ENCODE measurements around the gene NPB.

NPB gene

DNA sequence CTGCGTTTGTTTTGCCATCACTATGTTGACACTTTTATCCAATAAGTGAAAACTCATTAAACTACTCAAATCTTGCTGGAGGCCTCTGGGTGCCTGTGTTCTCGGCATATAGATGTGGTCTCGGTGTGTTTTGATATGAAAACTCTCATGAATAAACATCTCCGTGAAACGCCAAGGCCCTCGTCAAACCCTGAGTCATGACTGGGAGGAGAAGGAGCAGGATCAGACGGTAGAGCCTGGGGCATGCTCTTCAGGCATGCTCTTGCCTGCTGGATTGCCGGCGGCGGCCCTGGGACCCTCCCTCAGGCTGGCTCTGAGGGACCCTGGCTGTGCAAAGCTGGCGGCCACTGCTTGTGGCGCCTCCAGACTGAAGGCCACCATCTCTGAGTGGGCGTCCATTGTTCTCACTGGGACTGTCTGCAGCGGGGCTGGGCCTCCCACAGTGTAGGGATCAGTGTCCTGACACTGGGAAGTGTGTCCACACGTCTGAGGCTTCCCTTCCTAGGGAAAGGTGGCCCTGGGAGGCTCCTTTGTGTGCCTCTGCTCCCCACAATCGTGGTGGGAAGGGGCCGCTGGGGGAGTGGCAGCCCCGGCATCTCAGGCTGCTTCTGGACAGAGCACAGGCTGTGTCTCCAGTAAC lies 1.7 kb upstream of the NPB start:
- DNase-seq = no peak

DNA sequence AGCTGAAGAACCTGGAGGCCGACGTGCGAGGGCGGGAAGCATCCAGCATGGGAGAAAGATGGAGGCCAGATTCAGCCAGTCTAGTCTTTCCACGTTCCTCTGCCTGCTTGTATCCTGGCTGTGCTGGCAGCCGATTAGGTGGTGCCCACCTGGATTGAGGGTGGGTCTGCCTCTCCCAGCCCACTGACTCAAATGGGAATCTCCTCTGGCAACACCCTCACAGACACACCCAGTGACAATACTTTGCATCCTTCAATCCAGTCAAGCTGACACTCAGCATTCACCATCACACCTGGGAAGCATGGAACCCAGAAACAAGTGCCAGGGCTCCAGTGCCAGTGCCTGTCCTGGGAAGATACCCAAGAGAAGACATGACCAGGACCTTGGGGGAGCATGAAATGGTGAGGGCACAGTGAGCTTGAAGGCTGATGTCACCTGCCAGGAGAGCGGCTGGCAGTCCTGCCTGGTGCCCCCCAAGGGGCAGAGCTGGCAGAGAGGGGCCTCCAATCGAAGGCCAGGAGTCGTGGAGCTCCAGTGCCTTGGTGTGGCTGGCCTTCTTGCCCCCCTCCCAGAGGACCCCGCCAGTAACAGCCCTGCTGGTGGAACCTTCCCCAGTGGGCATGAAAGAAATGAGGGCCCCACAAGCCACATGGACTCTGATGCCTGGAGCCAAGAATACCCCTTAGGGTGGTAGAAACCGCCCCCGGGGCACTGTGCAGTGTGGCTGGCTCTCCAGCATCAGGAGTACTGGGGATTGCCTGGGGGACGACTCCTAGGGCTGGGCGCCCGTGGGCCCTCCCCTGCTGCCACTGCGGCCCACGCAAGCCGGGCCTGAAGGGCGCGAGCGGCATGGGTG lies 643 bp upstream of the NPB start:
- no peak for DNase-seq

DNA sequence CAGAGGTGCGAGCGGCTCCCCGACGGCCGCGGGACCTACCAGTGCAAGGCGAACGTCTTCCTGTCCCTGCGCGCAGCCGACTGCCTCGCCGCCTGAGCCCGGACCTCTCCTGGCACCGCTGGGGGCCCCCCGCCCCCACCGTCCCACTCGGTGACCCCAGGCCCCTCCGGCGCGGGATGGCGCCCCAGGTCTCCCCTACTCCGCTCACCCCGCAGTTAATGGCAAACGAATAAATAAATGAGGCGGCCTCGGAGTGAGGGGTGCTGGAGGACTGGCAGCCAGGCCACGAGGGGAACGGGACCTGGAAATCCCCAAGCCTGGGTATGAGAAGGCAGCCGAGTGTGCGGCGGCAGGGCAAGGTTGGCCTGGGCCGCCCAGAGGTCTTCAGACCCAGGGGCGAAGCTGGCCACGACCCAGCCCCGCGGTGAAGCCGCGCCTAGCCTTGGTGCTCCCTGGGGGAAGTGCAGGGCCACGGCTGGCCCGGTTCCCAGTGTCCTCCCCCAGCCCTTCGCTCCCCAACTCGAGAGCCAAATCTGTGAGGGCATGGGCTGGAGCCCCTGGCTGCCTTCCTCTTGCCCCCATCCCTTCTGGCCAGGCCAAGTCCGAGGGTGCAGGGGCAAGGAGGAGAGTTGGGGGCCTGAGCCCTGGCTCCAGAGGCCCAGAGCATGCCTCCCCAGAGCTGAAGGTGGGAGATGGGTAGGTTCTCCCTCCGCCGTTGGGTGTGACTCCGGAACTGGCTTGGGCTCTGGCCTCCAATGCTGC lies 796 bp downstream of the NPB start:
- DNase-seq = no peak

DNA sequence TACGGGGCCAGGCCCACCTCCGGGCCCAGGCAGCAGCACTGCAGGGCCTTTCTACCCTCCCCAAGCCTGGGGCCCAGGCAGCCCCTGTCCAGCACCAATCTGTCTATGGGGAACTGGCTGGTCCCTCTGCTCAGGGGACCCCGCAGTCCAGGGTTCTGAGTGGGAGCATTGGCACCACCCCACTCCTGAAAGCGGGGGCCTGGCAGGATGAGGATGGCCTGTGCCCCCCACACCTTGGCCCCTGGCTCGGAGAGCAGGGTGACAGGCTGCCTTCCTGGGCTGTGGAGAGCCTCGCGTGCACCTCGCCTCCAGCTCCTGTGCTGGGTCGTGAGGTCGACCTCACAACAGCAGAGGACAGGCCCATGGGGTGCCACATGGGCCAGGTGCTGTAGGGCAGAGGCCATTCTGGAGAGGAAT lies 1.4 kb downstream of the NPB start:
- DNase-seq = no peak

DNA sequence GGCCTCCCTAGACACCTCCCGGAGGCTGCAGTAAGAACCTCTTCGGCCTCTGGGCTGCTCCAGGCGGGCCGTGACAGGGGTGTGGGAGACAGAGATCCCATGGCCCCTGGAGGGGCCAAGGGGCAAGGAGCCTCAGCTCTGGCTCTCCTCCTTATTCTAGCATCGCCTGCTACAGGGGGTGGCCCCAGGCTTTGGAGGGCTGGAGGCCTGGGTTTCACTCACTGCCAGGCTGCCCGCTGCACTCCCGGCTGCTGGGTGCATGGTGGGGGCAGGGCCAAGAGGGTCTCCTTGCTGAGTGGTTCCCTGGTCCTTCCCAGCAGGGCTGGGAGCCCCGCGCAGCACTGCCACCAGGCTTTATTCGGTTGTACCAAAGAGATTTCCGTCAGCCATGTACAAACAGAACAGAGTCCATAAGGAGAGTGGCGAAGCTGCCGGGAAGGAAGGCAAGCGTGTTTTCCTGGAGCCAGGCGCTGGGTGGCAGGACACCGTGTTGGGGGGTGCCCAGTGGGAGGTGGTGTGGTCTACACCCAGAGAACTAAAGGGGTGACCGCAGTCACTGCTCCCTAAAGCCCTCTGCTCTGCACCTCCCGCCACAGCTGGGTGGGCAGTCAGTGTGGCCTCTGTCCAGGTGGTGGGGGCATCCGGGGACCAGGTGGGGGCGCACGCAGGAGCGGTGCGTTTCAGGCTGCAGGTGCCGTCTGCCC lies 2.0 kb downstream of the NPB start:
- DNase-seq = no peak

DNA sequence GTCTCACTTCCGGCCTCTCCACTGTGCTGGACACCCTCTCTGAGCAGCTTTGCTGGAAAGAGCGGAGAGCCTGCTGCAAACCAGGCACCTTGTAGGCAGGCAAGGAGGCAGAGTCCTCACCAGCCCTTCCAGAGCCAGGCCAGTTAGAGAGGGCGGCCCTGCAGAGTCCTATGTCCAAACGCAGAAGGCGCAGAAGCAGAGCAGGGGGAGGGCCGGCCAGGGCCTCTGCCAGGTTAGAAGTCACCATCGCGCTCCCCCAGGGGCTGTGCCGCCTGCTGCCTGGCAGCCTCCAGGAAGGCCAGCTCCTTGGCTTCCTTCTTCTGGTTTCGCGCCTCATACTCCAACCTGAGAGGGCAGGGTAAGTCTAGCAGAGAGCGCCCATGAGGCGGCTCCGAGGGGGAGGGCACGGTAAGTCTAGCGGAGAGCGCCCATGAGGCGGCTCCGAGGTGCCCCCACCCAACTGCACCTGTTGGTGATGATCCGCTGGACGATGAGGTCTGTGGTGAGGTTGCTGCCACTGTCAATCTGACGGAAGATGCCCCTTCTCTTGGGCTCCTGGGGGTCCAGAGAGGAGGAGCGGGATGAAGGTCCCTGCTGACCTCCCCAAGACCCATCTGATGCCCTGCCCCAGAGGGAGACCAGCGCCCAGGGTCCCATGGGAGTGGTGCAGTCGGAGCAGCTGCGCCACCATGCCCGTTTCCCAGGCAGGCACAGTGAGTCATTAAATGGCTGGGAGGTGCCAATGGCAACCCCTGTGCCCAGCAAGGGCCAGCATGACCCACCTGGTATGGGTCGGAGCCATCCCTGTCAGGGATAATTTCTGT lies 2.8 kb downstream of the NPB start:
- no peak for DNase-seq

DNA sequence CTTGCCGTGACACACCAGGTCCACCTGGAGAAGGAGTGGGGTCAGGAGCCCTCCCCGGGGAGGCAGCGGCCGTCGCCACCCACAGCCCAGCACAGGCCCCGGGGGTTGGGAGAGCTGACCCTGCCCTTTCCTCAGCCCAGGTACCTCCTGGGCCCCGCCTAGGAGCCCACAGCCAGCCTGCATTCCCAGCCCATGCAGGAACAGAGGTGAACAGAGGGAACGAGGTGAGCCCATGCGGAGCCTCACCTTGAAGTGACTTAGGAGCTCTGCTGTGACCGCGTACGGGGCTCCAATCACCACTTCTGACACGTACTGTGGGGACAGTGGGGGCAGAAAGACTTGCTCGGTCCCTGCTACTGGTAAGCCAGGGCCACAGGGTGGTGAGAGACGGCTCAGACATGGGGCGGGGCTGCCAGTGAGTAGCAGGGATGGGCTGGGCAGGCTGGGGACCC lies 3.4 kb downstream of the NPB start:
- DNase-seq = no peak

DNA sequence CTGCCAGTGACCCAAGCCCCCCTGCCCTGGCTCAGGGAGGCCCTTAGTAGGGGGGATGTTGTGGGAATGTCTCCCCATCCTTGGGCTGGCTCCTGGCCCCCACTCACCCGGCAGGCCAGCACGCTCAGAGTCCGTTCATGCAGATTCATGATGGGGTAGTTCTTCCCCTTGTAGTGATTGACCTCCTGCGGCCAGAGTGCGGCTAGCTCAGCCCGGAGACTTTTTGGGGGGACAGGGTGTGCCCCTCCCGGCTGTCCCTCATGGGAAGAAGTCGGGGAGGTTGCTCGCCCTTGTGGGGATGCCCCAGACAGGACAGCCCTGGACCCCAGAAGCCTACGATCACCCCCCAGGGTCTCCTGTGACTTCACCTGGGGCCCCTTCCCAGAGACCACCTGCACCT lies 4.0 kb downstream of the NPB start:
- DNase-seq = no peak

DNA sequence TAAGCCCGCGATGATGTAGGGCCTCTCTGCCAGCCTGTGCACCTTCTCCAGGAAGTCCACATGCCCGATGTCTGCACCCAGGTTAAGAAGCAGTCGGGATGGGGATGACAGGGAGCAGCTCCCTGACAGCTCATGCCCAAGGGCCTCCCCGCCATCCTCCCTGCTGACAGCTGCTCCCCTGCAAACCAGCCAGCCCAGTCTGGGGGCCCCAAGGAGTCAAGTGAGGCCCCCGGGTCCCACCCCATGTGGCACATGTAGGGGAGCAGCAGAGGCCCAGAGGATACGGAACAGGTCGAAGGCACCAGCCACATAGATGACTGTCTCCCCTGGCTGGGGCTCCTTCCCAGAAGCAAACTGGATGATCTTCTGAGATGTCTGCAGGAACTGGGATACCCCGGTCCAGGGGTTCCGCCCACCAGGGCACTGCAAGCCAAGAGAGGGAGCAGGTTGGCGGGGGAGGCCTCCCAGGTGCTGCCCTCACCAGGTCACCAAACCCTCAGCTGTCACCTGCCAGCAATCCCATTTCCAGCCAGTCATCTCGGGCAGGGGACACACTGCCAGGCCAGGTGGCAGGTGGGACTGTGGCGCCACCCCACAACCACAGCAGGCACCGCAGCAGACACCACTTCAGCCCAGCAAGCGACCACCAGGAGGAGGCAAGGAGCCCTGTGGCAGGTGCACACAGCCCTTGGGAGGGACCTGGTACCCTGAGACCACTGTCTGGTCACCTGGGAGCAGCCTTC lies 4.6 kb downstream of the NPB start:
- DNase-seq = no peak

DNA sequence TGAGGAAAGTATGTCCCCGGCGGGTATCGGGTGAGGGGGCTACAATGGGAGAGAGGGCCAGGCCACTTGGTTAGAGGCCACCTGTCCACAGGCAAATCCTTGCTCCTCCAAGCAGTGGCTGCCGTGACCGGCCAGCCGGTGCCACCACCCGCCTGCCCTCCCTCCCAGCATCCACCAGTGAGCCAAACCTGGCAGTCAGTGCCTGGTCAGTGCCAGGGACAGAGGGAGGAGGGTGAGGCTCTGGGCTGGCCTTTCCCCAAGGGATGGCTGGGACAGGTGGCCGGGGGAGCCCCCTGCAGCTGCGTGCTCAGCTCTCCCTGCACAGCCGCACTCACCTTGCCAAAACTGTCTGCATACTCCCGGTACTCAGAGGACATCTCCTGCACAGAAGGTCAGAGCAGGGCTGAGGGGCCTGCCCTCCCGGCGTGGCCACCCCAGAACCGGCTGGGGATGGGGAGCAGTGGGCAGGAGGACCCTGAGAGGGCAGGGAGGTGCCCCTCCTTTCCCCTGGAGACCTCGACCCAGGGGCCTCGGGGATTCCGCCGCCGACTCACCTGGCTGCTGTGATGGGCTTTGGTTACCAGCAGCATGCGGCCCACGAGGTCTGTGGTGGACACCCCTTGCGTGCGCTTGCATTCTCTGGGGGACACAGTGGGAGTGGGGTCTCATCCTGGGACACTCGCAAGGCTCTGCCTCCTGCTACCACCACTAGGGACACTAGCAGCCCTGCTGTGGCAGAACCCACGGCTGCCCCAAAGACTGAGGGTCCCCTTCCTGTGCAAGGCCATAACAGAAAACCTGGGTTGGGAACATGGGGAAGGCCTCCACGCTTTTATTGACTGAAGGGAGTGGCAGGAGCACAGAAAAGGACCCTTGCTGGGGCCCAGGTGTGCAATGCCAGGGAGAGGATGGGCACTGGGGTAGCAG lies 5.4 kb downstream of the NPB start:
- DNase-seq = no peak

DNA sequence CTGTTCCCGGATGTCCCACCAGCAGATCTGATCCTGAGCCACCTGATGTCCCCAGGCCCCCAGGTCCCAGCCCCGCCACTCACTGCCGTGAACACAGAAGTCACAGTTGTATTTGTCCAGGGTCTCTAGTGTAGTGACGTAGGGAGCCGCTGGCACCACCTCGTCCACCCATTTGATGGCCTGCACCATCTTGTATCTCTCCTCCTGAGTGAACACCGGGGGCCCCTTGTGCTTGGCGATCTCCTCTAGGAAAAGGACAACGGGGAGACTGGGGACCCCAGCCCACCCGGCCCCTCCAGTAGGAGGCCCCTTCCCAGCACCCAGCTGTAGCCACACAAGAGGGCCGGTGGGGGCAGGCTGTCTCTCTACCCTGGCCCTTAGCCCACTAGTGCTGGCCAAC lies 6.8 kb downstream of the NPB start:
- DNase-seq = no peak

DNA sequence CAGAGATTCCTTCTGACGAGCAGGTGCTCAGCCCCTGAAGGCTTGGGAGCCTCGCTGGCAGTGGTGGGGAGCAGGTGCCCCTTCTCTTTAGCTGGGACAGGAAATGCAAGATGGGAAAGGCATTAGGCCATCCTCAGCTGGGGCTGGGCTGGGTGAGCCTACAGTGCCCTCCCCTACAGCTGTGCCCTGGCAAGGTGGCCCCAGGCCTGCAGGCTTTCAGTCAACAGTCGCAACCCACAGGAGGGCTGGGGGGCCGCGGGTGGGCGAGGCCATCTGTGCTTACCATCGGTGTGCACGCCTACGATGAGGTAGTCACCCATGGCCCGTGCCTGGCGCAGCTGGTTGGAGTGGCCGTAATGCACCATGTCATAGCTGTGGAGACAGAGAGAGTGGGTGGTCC lies 7.2 kb downstream of the NPB start:
- no peak for DNase-seq

DNA sequence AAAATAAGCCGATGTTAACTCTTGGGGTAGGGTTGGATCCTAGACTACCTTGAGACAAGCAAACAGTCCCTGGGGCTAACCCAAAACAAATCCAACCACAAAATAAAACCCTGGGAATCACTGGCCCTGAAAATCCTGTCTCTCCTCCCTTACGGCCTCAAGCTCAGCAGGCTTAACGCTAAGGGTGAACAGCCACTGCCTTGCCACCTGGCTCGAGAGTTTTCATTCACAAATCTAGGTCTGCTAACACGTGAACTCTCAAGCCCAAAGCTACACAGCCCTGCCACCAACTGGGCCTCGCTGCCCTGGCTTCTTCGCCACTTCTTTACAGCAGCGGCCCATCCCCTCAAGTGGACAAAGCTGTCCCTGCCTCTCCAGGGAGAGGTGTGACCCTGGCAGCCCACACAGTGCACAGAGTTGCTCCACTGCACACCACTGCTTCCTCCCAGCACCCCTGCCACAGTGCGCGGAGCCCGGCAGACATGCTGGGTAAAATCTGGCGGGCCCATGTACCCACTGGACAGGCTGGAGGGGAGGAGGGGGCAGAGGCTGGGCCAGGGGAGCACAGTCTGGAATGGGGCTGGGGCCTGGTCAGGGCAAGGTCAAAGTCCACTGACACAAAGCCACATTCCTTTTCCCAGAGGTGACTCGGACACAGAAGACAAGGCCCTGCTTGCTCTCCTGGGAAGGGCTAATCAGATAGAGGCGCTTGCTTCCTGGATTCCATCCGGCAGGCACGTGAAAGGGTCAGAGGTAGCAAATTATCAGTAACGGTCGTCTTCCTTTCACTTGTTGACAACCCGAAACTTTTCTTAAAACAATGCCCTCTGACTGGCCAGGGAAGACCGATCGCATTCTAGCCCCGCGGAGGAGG lies 8.2 kb downstream of the NPB start:
- no peak for DNase-seq

DNA sequence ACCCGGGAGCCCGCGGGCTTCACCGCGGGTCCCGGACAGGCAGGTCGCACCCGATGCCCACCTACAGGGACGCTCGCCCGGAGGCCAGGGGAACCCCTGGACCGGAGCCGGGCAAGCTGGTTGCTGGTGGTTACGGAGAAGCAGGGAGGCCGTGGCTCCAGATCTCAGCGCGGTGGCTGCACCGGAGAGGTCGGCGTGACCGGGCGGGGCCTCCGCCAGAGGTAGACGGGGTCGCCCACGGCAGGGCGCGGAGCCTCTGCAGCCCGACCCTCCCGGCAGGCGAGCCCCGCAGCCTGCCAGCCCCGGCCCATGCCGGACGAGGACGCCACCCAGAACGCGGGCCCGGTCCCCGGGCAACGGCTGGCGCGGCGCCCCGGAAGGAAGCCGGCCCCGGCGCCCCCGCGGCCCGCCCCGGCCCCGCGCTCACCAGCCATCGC lies 8.8 kb downstream of the NPB start:
- DNase-seq = no peak

DNA sequence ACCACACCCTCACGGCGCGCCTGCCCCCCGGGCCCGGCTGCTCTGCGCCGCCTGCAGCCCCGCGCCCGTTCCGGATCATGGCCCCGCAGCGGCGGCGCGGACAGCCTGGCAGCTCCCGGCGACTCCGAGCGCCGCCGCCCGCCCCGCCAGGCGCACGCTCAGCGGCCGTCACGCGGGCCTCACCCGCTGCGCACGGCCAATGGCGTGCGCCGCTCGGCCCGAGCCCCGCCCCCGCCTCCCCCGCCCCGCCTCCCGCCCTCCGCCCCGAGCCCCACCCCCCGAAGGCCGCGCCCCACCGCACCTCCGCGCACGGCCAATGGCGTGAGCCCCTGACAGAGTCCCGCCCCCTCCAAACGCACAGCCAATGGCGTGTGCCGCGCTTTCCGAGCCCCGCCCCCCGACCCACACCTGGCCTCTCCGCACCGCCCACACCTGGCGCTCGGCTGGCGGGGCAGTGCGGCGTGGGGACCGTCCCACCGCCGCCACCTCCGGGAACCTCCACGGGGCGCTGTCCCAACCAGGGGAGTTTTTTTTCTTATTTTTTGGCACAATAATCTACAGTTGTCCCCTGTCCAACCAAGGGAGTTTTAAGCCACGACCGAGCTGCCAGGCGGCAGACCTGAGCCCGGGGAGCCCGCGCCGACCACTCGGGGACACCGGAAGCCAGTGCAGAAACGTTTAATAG lies 9.4 kb downstream of the NPB start, which contains the start of gene PCYT2:
Gene PCYT2, minus strand, starts transcription at position 123 of the 685 bp plus-strand sequence. Its CDS starts 44 bp downstream, at position 79.
- peak; percentile 89 for DNase-seq

DNA sequence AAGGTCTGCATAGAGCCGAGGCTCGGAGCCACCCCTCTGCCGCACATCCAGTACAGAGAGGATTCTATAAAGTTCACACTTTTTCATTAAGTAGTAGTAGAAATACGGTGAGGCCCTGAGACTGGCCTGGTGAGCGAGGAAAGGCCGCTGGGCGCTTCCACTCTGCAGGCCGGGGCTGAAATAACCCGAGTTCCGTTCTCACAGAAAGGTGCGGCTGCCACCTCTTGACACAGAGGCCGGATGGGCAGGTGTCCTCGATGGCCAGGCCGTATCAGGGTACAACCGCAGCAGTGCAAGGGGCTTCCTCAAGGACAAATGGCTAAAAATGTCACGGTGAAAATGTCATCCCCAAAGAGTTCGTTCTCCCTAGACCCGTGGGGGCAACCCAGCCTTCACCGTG lies 9.9 kb downstream of the NPB start:
- DNase-seq = no peak

DNA sequence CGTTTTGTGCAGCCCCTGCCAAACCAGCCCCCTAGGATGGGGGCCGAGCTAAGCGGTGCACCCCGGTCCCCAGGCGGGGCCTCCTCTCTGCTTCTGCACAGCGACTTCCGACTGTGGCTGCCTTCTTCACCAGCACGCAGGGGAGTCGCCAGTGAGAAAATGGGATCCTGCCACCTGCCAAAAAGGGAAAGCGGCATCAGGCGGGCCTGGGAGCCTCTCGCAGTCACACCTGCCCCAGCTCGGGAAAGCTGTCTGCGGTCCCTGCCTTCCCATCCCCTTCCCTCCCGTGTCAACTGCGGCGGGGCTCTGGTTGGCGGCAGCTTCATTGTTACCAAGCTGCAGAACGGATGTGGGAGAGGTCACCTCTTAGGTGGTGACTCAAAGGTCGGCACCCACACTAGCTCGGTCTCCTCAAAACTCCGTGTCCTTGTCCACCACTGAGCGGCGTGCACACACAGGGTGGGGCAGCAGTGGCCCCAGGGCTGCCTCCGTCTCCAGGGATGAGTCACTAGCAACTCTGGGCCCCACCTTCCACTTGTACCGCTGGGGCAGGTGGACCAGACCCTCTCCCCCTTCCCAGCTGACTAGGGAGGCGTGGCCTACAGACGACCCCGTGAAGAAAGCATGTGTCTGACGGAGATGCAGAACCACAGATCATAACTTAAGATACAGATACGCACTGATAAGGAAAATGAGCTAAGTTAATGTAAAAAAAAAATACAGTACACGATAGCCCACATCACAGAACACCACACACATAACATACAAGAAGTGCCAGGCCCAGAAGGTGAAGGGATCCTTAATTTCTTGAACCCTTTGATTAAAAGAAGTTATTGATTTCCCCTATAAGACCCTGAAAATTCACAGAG lies 10.6 kb downstream of the NPB start:
- no peak for DNase-seq

Data from NCI-H2029 (cell line).